ENCODE measurements around the gene CD300A. TPM values are rescaled to one million over a fixed set of nuclear protein-coding genes. Genes with fewer than 3 reads are reported as not detected.

Gene CD300A
- total and polyA plus RNA-seq, 3 donors from 2014 or later: 2.0 to 3.7 (median 2.4) TPM

DNA sequence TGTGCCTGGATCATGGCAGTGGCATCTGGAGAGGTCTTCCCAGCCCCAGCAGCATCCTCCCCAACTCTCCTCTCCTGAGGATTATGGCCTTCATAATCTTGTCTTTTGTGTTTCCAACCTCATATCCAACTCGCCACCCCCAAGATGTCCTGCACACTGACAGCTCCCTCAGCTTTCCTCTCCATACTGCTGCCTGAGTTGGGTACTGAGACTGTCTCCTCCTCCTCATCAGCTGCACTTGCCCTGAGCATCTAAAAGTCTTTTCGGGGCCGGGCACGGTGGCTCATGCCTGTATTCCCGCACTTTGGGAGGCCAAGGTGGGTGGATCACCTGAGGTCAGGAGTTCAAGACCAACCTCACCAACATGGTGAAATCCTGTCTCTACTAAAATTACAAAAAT is 62.8 kb downstream of the CD300A start:
- DNase-seq: peak; percentile 7
- WGBS, 2 donors: 83 to 91% methylated on average over 5 of the region's 5 CpGs

DNA sequence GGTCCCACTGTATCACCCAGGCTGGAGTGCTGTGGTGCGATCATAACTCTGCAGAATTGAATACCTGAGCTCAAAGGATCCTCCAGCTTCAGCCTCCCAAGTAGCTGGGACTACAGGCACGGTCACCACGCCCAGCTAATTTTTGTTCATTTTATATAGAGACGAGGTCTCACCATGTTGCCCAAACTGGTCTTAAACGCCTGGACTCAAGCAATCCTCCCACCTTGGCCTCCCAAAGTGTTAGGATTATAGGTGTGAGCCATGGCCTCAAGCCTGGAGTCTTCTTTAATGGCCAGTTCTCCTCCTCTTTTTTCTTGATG is 64.4 kb downstream of the CD300A start:
- TF ChIP-seq, protein P1, sequence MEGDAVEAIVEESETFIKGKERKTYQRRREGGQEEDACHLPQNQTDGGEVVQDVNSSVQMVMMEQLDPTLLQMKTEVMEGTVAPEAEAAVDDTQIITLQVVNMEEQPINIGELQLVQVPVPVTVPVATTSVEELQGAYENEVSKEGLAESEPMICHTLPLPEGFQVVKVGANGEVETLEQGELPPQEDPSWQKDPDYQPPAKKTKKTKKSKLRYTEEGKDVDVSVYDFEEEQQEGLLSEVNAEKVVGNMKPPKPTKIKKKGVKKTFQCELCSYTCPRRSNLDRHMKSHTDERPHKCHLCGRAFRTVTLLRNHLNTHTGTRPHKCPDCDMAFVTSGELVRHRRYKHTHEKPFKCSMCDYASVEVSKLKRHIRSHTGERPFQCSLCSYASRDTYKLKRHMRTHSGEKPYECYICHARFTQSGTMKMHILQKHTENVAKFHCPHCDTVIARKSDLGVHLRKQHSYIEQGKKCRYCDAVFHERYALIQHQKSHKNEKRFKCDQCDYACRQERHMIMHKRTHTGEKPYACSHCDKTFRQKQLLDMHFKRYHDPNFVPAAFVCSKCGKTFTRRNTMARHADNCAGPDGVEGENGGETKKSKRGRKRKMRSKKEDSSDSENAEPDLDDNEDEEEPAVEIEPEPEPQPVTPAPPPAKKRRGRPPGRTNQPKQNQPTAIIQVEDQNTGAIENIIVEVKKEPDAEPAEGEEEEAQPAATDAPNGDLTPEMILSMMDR (IDR thresholded peaks at IDR 0.05): no peak
- no peak for TF ChIP-seq POLR2A (IDR thresholded peaks at IDR 0.05)
- Histone ChIP-seq H3K27me3 (no peaks in the 10 kb centered on the region), H3K4me3 (no peak overlapping the region), H3K9me3 (no peaks in the 10 kb centered on the region), H3K27ac (no peak overlapping the region), H3K36me3 (ENCODE audit: low read depth, missing control alignments) (no peaks in the 10 kb centered on the region), H3K4me1 (no peaks in the 10 kb centered on the region)
- DNase-seq: peak; percentile 9
- WGBS, 2 donors: 73 to 89% methylated on average over 5 of the region's 5 CpGs
- intact Hi-C loops (cut with DNase I; ENCODE audit: low total_unique reads): no loop called here

More for the DNA sequence above, 62.8 kb downstream of the CD300A start:
- Histone ChIP-seq H3K27ac (no peak overlapping the region), H3K27me3 (no peaks in the 10 kb centered on the region), H3K4me1 (no peaks in the 10 kb centered on the region), H3K4me3 (no peak overlapping the region), H3K36me3 (ENCODE audit: low read depth, missing control alignments) (no peaks in the 10 kb centered on the region), H3K9me3 (no peaks in the 10 kb centered on the region)
- TF ChIP-seq, protein P1 (IDR thresholded peaks at IDR 0.05): no peak
- no peak for TF ChIP-seq POLR2A (IDR thresholded peaks at IDR 0.05)
- intact Hi-C loops (cut with DNase I; ENCODE audit: low total_unique reads): no loop called here

DNA sequence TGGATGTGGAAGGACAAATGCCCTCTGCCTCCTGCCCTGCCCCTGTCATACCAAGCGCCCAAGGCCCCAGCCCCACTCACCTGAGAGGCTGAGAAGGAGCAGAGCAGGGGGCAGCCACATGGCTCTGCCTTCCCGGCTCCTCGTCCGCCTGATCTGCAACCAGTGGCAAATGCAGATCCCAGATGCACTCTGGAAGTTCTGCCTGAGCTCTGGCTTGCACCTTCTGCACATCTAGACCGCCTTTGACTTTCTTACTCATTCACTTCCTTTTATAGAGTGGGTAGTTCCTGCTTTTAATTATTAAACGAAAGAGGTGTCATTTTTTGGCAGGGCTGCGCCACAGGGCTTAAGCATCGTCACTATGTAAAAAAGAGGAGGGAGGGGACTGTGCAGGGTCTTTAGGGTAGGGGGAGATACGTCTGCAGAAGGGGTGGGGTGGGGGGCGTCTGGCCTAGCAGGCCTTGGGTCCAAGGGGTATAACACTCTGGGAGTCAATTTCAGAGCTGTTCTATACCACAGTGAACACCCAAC is 64.9 kb downstream of the CD300A start, which contains the start of gene CD300LB:
TSS of gene CD300LB (minus strand) at position 245 of the 531 bp plus-strand sequence. CDS start at position 120, 125 bp downstream.
- intact Hi-C loops (cut with DNase I; ENCODE audit: low total_unique reads): no loop called here
- H3K27me3 ChIP-seq: no peaks in the 10 kb centered on the region
- TF ChIP-seq POLR2A (IDR thresholded peaks at IDR 0.05): no peak
- TF ChIP-seq, protein P1 (IDR thresholded peaks at IDR 0.05): no peak
- H3K4me3 ChIP-seq: peak within 1 kb of the TSS in 1 of 2 donors; percentile 31
- H3K36me3 ChIP-seq (ENCODE audit: low read depth, missing control alignments): no peaks in the 10 kb centered on the region
- H3K4me1 ChIP-seq: no peaks in the 10 kb centered on the region
- peak within 1 kb of the TSS in 1 of 2 donors; percentile 59 for H3K27ac ChIP-seq
- DNase-seq: no peak
- WGBS, 2 donors: 50 to 56% methylated on average over 10 of the region's 10 CpGs
- no peaks in the 10 kb centered on the region for H3K9me3 ChIP-seq

DNA sequence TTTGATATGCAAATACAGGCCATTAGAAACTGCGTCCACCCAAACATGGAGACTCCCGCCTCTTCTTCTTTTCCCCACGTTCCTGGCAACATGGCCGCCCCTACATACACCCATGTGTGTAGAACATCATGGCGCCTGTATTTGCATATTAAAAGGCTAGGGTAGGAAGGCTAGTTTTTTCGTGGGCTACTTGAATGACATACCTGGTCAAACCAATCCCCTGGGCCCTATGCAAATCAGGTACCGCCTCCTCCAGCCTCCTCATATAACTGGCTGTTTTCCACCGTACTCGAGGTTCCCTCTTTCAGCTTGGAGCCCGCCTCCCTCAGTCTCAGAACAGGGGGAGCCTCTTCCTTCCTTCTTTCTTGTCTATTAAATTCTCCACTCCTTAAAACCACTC is 65.7 kb downstream of the CD300A start:
- H3K4me3 ChIP-seq: peak overlapping the region in 1 of 2 donors; percentile 31
- intact Hi-C loops (cut with DNase I; ENCODE audit: low total_unique reads): no loop called here

More for the DNA sequence above, 65.7 kb downstream of the CD300A start:
- peak; percentile 70 for DNase-seq
- WGBS, 2 donors: 46 to 50% methylated on average over 10 of the region's 10 CpGs
- Histone ChIP-seq H3K4me1 (no peaks in the 10 kb centered on the region), H3K27me3 (no peaks in the 10 kb centered on the region), H3K27ac (peak overlapping the region in 1 of 2 donors; percentile 59), H3K36me3 (ENCODE audit: low read depth, missing control alignments) (no peaks in the 10 kb centered on the region), H3K9me3 (no peaks in the 10 kb centered on the region)
- TF ChIP-seq, protein P1 (IDR thresholded peaks at IDR 0.05): no peak
- no peak for TF ChIP-seq POLR2A (IDR thresholded peaks at IDR 0.05)

Small RNA genes within 50 kb of the gene (small RNA-seq; reads per million reads assigned to genes)
- gene RNA5SP448: 0.09 reads per million in 2 donors

Other genes with a start within 250 kb of the CD300A start
- gene DNAI2, start 192.4 kb upstream of the CD300A start, total RNA-seq: 10 to 100 TPM; 19.6 to 26.9 TPM
- gene DNAI2, start 192.4 kb upstream of the CD300A start, polyA plus RNA-seq (ENCODE audit: insufficient read depth, low read depth, low replicate concordance): 80.5 TPM
- 1 to 10 TPM; 3.0 to 3.3 TPM for gene KIF19, start 140.4 kb upstream of the CD300A start, total RNA-seq
- gene KIF19, start 140.4 kb upstream of the CD300A start, polyA plus RNA-seq (ENCODE audit: insufficient read depth, low read depth, low replicate concordance): 2.0 TPM
- gene BTBD17, start 104.8 kb upstream of the CD300A start, total RNA-seq: 1 to 10 TPM in 1 of 2 donors, under 1 TPM in 1; 0.79 to 1.2 TPM
- gene BTBD17, start 104.8 kb upstream of the CD300A start, polyA plus RNA-seq (ENCODE audit: insufficient read depth, low read depth, low replicate concordance): not detected
- under 1 TPM; 0.55 to 0.87 TPM for gene GPR142, start 99.1 kb upstream of the CD300A start, total RNA-seq
- 0.51 TPM for gene GPR142, start 99.1 kb upstream of the CD300A start, polyA plus RNA-seq (ENCODE audit: insufficient read depth, low read depth, low replicate concordance)
- 10 to 100 TPM in 1 of 2 donors, 1 to 10 TPM in 1; 6.8 to 19.0 TPM for gene GPRC5C, start 34.5 kb upstream of the CD300A start, total RNA-seq
- gene GPRC5C, start 34.5 kb upstream of the CD300A start, polyA plus RNA-seq (ENCODE audit: insufficient read depth, low read depth, low replicate concordance): 14.1 TPM
- gene CD300LB, start 64.8 kb downstream of the CD300A start, total RNA-seq: under 1 TPM; 0.71 to 0.99 TPM
- gene CD300LB, start 64.8 kb downstream of the CD300A start, polyA plus RNA-seq (ENCODE audit: insufficient read depth, low read depth, low replicate concordance): 0.30 TPM
- gene CD300C, start 79.5 kb downstream of the CD300A start, total RNA-seq: under 1 TPM; 0.39 to 0.81 TPM
- gene CD300C, start 79.5 kb downstream of the CD300A start, polyA plus RNA-seq (ENCODE audit: insufficient read depth, low read depth, low replicate concordance): 0.34 TPM
- gene CD300H, start 100.9 kb downstream of the CD300A start, total RNA-seq: not detected
- gene CD300H, start 100.9 kb downstream of the CD300A start, polyA plus RNA-seq (ENCODE audit: insufficient read depth, low read depth, low replicate concordance): not detected
- not detected for gene CD300LD, start 125.6 kb downstream of the CD300A start, total RNA-seq
- gene CD300LD, start 125.6 kb downstream of the CD300A start, polyA plus RNA-seq (ENCODE audit: insufficient read depth, low read depth, low replicate concordance): 0.41 TPM
- under 1 TPM in 1 of 2 donors, not detected in 1; 0.31 TPM for gene CD300E, start 157.1 kb downstream of the CD300A start, total RNA-seq
- gene CD300E, start 157.1 kb downstream of the CD300A start, polyA plus RNA-seq (ENCODE audit: insufficient read depth, low read depth, low replicate concordance): 0.45 TPM
- 1 to 10 TPM in 1 of 2 donors, under 1 TPM in 1; 0.43 to 1.1 TPM for gene CD300LF, start 246.3 kb downstream of the CD300A start, total RNA-seq
- gene CD300LF, start 246.3 kb downstream of the CD300A start, polyA plus RNA-seq (ENCODE audit: insufficient read depth, low read depth, low replicate concordance): 0.79 TPM